Pancreas (tissue), 10 donors: ENCODE measurements around the gene TNNC2. TPM values are rescaled to one million over a fixed set of nuclear protein-coding genes. Genes with fewer than 3 reads are reported as not detected.
"Not testable (repeated sequence)": the region's sequence is repeated elsewhere in the genome, so short reads cannot be mapped to it uniquely, and the experiment has no call there.

Experiments
- ATAC-seq, 4 donors: fragments of 200-7000 bp; cut with Tn5 transposase; one replicate each; pipeline versions ENCODE4 v1.8.0 to v1.9.1; 2020; ENCODE audit warnings: mild to moderate bottlenecking in 4 of 4, moderate library complexity in 4 of 4
- DNase-seq, 6 donors: peaks; one replicate each; pipeline ENCODE4 v3.0.0-alpha.2; 2020
- FAIRE-seq: peaks from 2 replicates; lab custom pipeline; 2012; peaks lifted over from hg19 to GRCh38; lab: Jason Lieb, UNC
- H3K27ac ChIP-seq, 4 donors: fragments of 200-600 bp; sonication (generic); 1 replicate in 3 of 4; 2 replicates in 1 of 4; pipeline versions ENCODE4 v1.5.0 to v1.8.0; 2020
- H3K27me3 ChIP-seq, 4 donors: fragments of 200-600 bp; one replicate each; pipeline ENCODE4 v1.8.0; 2021
- H3K36me3 ChIP-seq, 3 donors: fragments of 200-600 bp; sonication (generic) in 1 of 3; one replicate each; pipeline versions ENCODE4 v1.5.0 to v1.8.0; 2020 to 2021
- H3K4me1 ChIP-seq, 3 donors: fragments of 200-600 bp; one replicate each; pipeline ENCODE4 v1.8.0; 2021
- H3K4me3 ChIP-seq, 4 donors: fragments of 200-600 bp; sonication (generic) in 2 of 4; one replicate each; pipeline versions ENCODE4 v1.5.0 to v1.8.0; 2020 to 2021
- H3K9me3 ChIP-seq, 4 donors: fragments of 200-600 bp; one replicate each; pipeline ENCODE4 v1.8.0; 2021
- CTCF ChIP-seq, 4 donors: fragments of 200-600 bp; sonication (generic) in 3 of 4; IDR thresholded peaks; one replicate each; pipeline versions ENCODE4 v1.5.0 to v1.8.0; 2021; ENCODE audit warnings: antibody characterized with exemption in 4 of 4
- WGBS, 2 donors: extraction: QIAGEN DNeasy Blood & Tissue Kit; methylation state at CpG; one replicate each; pipeline ENCODE4 v1.1.7; 2013; 5-methylcytosine and 5-hydroxymethylcytosine counted together
- intact Hi-C, 3 donors: fragments of 100-400 bp; cut with DNase I; formaldehyde crosslinking; loops; one replicate each; pipeline versions ENCODE4 v1.11.1 to v1.14.2; 2022
- polyA plus RNA-seq, 2 donors: library from polyadenylated mRNA; stranded (reverse); fragments of 200-250 nt; gene quantifications; one replicate each; pipeline ENCODE4 v1.2.3, GENCODE V29; 2013
- total RNA-seq, 6 donors: library from RNA; stranded (reverse); fragmentation: NEBNext Ultra II Directional in 4 of 6; extraction: Animal tissue kit (Norgen Biotek cat#: 25700) in 4 of 6; gene quantifications; one replicate each; pipeline versions ENCODE4 v1.2.1 to v1.2.4, GENCODE V29; 2021 to 2023
- donor health status: healthy with polysubstance abuse.
- donor health status: DM: no; HTN: no; CAD: no; lungs with moderate emphysema.
- donor health status: DM: no; HTN: no; CAD: no.
- donor health status: control.
- donor health status: control.
- donor health status: Bipolar disorder and iron deficiency.
- donor health status: DM: yes; HTN: yes; CAD: no.
- donor health status: DM: no; HTN: no; CAD: no.
- donor health status: DM: no; HTN: no; CAD: no.
- donor health status: DM: yes; HTN: yes; CAD: no.

The TNNC2 gene
- total and polyA plus RNA-seq, 8 donors = 1.2 to 4.0 TPM; not detected in 6

GRCh38 chr20:45801851-45802250, 25.3 kb downstream of the TNNC2 start:
- Histone ChIP-seq H3K36me3 (peaks cover 0 to 49% (median 12%) of the 10 kb centered on the region in 3 donors), H3K9me3 (no peaks in the 10 kb centered on the region), H3K27me3 (no peaks in the 10 kb centered on the region), H3K27ac (no peak overlapping the region), H3K4me1 (no peaks in the 10 kb centered on the region), H3K4me3 (no peak overlapping the region)
- no peak for ATAC-seq
- FAIRE-seq = no peak
- TF ChIP-seq CTCF (IDR thresholded peaks at IDR 0.05) = no peak
- 89 to 90% methylated on average over 7 of the region's 7 CpGs for WGBS, 2 donors
- intact Hi-C loops = no loop called here
- no peak for DNase-seq

- intact Hi-C loops = no loop called here
- 30 to 36% methylated on average over 4 of the region's 4 CpGs for WGBS, 2 donors
- ATAC-seq = peak; percentile 78 to 97 (median 92)
- FAIRE-seq = no peak
- H3K27ac ChIP-seq = no peak overlapping the region
- DNase-seq = peak in 3 of 6 donors; percentile 22 to 58 (median 37)
- H3K27me3 ChIP-seq = no peaks in the 10 kb centered on the region
- H3K36me3 ChIP-seq = peaks cover 0 to 41% (median 0%) of the 10 kb centered on the region in 3 donors
- no peaks in the 10 kb centered on the region for H3K4me1 ChIP-seq
- H3K4me3 ChIP-seq = no peak overlapping the region
- TF ChIP-seq CTCF (IDR thresholded peaks at IDR 0.05) = peak in 3 of 4 donors; percentile 24 to 51 (median 32)
- no peaks in the 10 kb centered on the region for H3K9me3 ChIP-seq
These were observed 28.0 kb downstream of the TNNC2 start for GRCh38 chr20:45798935-45799642.

GRCh38 chr20:45797955-45798354, 29.2 kb downstream of the TNNC2 start:
- 89 to 96% methylated on average over 3 of the region's 3 CpGs for WGBS, 2 donors
- H3K27ac ChIP-seq, H3K4me1 ChIP-seq, FAIRE-seq, H3K27me3 ChIP-seq, H3K4me3 ChIP-seq, H3K9me3 ChIP-seq, DNase-seq, ATAC-seq, intact Hi-C loops: not testable (repeated sequence)
- peaks cover 0 to 31% (median 0%) of the 10 kb centered on the region in 3 donors for H3K36me3 ChIP-seq

- intact Hi-C loops, H3K27ac ChIP-seq, FAIRE-seq, H3K4me1 ChIP-seq, DNase-seq, ATAC-seq, H3K4me3 ChIP-seq, H3K27me3 ChIP-seq, H3K9me3 ChIP-seq: not testable (repeated sequence)
- no CpG with 5 or more reads among the region's 1 CpG for WGBS, 2 donors
- peaks cover 0 to 27% (median 0%) of the 10 kb centered on the region in 3 donors for H3K36me3 ChIP-seq
These were observed 29.6 kb downstream of the TNNC2 start for GRCh38 chr20:45797510-45797909.

- no peaks in the 10 kb centered on the region for H3K27me3 ChIP-seq
- WGBS, 2 donors = 90 to 94% methylated on average over 11 of the region's 11 CpGs
- no peak for ATAC-seq
- peaks cover 0 to 7% (median 6%) of the 10 kb centered on the region in 3 donors for H3K4me1 ChIP-seq
- intact Hi-C loops = no loop called here
- FAIRE-seq = no peak
- peaks cover 0 to 18% (median 0%) of the 10 kb centered on the region in 3 donors for H3K36me3 ChIP-seq
- no peak for DNase-seq
- H3K4me3 ChIP-seq = no peak overlapping the region
- H3K9me3 ChIP-seq = no peaks in the 10 kb centered on the region
- H3K27ac ChIP-seq = no peak overlapping the region
- no peak for TF ChIP-seq CTCF (IDR thresholded peaks at IDR 0.05)
These were observed 30.6 kb downstream of the TNNC2 start for GRCh38 chr20:45796337-45797065.
